Esophagus muscularis mucosa (tissue), 4 donors: ENCODE data around the gene HSPB3. TPM values are rescaled to one million over a fixed set of nuclear protein-coding genes. Genes with fewer than 3 reads are reported as not detected.

Experiments
- total RNA-seq, 4 donors: library from RNA; depleted of rRNA; stranded (reverse); fragments of >200 nt; gene quantifications; one replicate each; pipeline versions ENCODE4 v1.1.0 to v1.2.1, GENCODE V29; 2016

The HSPB3 gene
- total RNA-seq, 4 donors from 2014 or later = 19.1 to 115 (median 51.0) TPM

Other genes starting within 250 kb of the HSPB3 start
- gene ARL15, start 145.1 kb upstream of the HSPB3 start, total RNA-seq = 10 to 100 TPM; 11.6 to 21.6 (median 16.5) TPM
- 10 to 100 TPM; 34.1 to 93.3 (median 57.4) TPM for gene SNX18, start 62.1 kb downstream of the HSPB3 start, total RNA-seq